Tibial nerve (tissue), 4 donors: ENCODE measurements around the gene C8G.

Experiments used
- EP300 ChIP-seq, 2 donors: sonication (generic); formaldehyde crosslinking; IDR thresholded peaks; one replicate each; pipeline ENCODE4 v1.6.1; 2017; ENCODE audit warnings: antibody characterized with exemption in 2 of 2, mild to moderate bottlenecking in 1 of 2
- TF ChIP-seq, protein P1 (sequence below), 5 experiments: fragments of 200-600 bp in 3 of 5; fragments of 450-650 bp in 2 of 5; sonication (generic) in 3 of 5; IDR thresholded peaks; one replicate each; pipeline ENCODE4 v1.5.1; 2016 to 2019; ENCODE audit warnings: antibody characterized with exemption in 5 of 5, mild to moderate bottlenecking in 3 of 5, moderate library complexity in 2 of 5

DNA sequence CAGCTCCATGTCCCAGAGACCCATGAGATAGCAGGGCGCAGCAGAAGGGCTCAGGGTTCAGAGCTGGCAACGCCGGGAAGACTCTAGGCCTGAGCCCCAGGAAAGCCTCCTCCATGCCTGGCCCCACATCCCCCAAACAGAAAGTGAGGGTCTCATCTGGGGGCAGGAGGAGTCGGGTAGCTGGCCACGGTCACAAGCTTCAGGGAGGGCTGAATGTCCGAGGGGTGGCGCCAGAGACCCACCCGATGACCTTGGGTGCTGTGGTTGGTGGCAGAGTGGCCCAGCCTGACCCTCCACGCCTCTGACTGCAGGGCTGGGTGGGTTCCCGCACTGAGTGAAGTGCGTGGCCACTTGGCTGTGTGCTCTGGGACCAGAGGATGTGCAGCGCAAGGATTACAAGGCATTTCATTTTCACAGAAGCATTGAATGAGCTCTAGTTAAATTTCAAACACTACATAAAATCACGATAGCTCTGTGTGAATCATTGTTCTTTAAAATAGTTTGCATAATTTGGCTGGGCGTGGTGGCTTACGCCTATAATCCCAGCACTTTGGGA is 3.0 kb downstream of the C8G start:
- TF ChIP-seq, protein P1, sequence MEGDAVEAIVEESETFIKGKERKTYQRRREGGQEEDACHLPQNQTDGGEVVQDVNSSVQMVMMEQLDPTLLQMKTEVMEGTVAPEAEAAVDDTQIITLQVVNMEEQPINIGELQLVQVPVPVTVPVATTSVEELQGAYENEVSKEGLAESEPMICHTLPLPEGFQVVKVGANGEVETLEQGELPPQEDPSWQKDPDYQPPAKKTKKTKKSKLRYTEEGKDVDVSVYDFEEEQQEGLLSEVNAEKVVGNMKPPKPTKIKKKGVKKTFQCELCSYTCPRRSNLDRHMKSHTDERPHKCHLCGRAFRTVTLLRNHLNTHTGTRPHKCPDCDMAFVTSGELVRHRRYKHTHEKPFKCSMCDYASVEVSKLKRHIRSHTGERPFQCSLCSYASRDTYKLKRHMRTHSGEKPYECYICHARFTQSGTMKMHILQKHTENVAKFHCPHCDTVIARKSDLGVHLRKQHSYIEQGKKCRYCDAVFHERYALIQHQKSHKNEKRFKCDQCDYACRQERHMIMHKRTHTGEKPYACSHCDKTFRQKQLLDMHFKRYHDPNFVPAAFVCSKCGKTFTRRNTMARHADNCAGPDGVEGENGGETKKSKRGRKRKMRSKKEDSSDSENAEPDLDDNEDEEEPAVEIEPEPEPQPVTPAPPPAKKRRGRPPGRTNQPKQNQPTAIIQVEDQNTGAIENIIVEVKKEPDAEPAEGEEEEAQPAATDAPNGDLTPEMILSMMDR (IDR thresholded peaks at IDR 0.05), result peak; percentile 41 to 80 (median 58)
- no peak for TF ChIP-seq EP300 (IDR thresholded peaks at IDR 0.05)
